Right atrium auricular region (tissue), 2 donors: ENCODE results near the gene VPS26C. TPM values are rescaled to one million over a fixed set of nuclear protein-coding genes. Genes with fewer than 3 reads are reported as not detected.
"Not testable (repeated sequence)": the region's sequence is repeated elsewhere in the genome, so short reads cannot be mapped to it uniquely, and the experiment has no call there.

Experiments used
- DNase-seq: peaks from one replicate; pipeline ENCODE4 v3.0.0-alpha.2; 2019; ENCODE audit warnings: low spot score
- H3K27ac ChIP-seq, 2 donors: fragments of 200-600 bp; sonication (generic); 1 replicate in 1 of 2; 2 replicates in 1 of 2; pipeline ENCODE4 v1.5.1; 2016 to 2019
- H3K27me3 ChIP-seq, 2 donors: fragments of 200-600 bp; sonication (generic); one replicate each; pipeline versions ENCODE4 v1.5.1 to v1.6.0; 2017 to 2019
- H3K36me3 ChIP-seq: fragments of 200-600 bp; sonication (generic); one replicate; pipeline ENCODE4 v1.5.1; 2016
- H3K4me1 ChIP-seq, 2 donors: fragments of 200-600 bp; sonication (generic); one replicate each; pipeline versions ENCODE4 v1.5.1 to v1.6.0; 2017 to 2019
- H3K4me3 ChIP-seq, 2 donors: fragments of 200-600 bp; sonication (generic); 1 replicate in 1 of 2; 2 replicates in 1 of 2; pipeline ENCODE4 v1.5.1; 2017 to 2019; ENCODE audit warnings: mild to moderate bottlenecking in 1 of 2, moderate library complexity in 1 of 2
- H3K9me3 ChIP-seq, 2 donors: fragments of 200-600 bp; sonication (generic); one replicate each; pipeline ENCODE4 v1.5.1; 2019
- total RNA-seq, 2 donors: library from RNA; depleted of rRNA; stranded (reverse); fragments of >200 nt; gene quantifications; one replicate each; pipeline ENCODE4 v1.1.0, GENCODE V29; 2016
- TF ChIP-seq, protein P1 (sequence below), 2 donors: fragments of 200-600 bp; sonication (generic); IDR thresholded peaks; one replicate each; pipeline ENCODE4 v1.5.1; 2019; ENCODE audit warnings: antibody characterized with exemption in 2 of 2

VPS26C gene
- total RNA-seq: 10 to 100 TPM; 45.2 to 53.8 TPM

DNA sequence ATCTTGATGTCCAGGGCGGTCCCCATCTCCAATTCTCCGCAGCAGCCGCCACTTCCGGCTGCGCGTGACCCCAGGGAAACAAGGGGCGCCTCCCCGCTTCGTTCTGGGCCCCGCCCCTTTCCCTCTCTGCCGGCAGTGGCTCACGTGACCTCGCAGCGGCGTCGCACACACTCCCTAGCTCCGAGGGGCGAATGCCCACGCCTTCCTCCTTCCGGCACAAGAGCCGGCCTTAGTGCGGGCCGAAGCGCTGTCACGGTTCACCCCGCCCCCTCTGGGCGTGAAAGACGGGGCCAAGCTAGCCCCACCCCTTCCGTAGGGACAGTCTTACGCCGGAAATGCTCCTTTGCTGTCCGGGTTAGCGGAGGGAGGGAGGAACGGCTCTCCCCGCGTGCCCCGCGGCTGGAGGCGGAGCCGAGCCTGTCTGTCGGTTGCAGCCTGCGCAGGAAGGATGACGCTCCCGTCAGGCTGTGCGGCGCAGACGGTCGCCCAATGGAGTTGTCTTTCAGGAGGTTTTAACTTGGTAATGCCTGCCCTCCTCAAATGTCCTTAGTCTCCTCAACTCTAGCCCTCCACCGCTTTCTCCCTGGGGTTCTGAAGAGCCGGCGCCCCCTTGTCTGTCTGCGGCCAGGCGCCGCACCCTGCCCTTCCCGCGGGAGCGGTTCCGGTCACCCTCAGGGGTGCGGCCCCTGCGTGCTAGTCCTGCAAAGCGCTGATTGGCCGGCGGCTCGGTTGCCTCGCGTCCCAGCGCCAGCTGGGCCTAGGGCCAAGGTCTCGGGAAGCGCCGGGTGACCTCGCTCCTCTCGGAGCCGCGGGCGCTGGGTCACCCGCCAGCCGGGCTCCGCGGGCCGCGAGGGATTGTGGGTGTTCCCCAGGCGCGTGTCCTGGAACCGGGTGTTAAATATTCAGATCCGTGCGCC lies at the start of gene VPS26C:
VPS26C (minus strand) TSS at position 66 of the 917 bp plus-strand sequence; CDS start at position 26, 40 bp downstream.
- Histone ChIP-seq H3K4me3 (peak within 1 kb of the TSS; percentile 79 to 96), H3K27ac (peak within 1 kb of the TSS; percentile 96 to 98), H3K9me3 (no peaks in the 10 kb centered on the region), H3K27me3 (no peaks in the 10 kb centered on the region), H3K4me1 (peaks cover 0 to 31% of the 10 kb centered on the region in 2 donors), H3K36me3 (no peaks in the 10 kb centered on the region)
- peak; percentile 98 for DNase-seq
- TF ChIP-seq, protein P1, sequence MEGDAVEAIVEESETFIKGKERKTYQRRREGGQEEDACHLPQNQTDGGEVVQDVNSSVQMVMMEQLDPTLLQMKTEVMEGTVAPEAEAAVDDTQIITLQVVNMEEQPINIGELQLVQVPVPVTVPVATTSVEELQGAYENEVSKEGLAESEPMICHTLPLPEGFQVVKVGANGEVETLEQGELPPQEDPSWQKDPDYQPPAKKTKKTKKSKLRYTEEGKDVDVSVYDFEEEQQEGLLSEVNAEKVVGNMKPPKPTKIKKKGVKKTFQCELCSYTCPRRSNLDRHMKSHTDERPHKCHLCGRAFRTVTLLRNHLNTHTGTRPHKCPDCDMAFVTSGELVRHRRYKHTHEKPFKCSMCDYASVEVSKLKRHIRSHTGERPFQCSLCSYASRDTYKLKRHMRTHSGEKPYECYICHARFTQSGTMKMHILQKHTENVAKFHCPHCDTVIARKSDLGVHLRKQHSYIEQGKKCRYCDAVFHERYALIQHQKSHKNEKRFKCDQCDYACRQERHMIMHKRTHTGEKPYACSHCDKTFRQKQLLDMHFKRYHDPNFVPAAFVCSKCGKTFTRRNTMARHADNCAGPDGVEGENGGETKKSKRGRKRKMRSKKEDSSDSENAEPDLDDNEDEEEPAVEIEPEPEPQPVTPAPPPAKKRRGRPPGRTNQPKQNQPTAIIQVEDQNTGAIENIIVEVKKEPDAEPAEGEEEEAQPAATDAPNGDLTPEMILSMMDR (IDR thresholded peaks at IDR 0.05): peak in 1 of 2 donors; percentile 12

- H3K27me3 ChIP-seq, H3K36me3 ChIP-seq, DNase-seq, H3K4me1 ChIP-seq, H3K27ac ChIP-seq, H3K4me3 ChIP-seq: not testable (repeated sequence)
- peaks cover 0 to 23% of the 10 kb centered on the region in 2 donors for H3K9me3 ChIP-seq
These were observed 48.9 kb upstream of the VPS26C start for GRCh38 chr21:37316072-37316471.

GRCh38 chr21:37300114-37300751 lies 33.1 kb upstream of the VPS26C start:
- Histone ChIP-seq H3K4me1 (no peaks in the 10 kb centered on the region), H3K27me3 (no peaks in the 10 kb centered on the region), H3K4me3 (no peak overlapping the region), H3K27ac (no peak overlapping the region), H3K36me3 (no peaks in the 10 kb centered on the region), H3K9me3 (no peaks in the 10 kb centered on the region)
- TF ChIP-seq, protein P1 (IDR thresholded peaks at IDR 0.05): no peak
- no peak for DNase-seq

GRCh38 chr21:37297364-37297763 lies 30.2 kb upstream of the VPS26C start:
- Histone ChIP-seq H3K4me3 (no peak overlapping the region), H3K36me3 (no peaks in the 10 kb centered on the region), H3K27me3 (no peaks in the 10 kb centered on the region), H3K9me3 (no peaks in the 10 kb centered on the region), H3K4me1 (peaks cover 0 to 14% of the 10 kb centered on the region in 2 donors), H3K27ac (no peak overlapping the region)
- no peak for DNase-seq
- TF ChIP-seq, protein P1 (IDR thresholded peaks at IDR 0.05): no peak

DNA sequence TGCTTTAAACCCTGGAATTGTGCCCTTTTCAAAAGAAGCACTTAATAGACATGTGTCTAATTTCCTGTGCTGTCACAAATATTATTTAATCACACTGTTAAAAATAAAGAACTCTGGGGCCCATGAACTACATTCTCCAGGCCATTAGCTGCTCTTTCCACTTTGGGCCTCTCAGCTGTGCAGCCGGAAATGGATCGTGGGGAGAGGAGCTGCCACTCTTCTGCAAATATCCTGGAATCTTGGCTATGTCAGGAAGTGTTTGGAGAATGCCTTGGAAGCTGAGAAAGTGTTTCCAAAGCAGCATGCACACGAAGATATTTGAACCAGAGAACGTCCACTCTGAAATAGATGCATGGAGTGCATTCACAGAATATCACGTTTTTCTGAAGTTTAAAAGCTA lies 27.5 kb upstream of the VPS26C start:
- TF ChIP-seq, protein P1 (IDR thresholded peaks at IDR 0.05): no peak
- Histone ChIP-seq H3K27me3 (no peaks in the 10 kb centered on the region), H3K4me1 (peaks cover 0 to 14% of the 10 kb centered on the region in 2 donors), H3K27ac (no peak overlapping the region), H3K4me3 (no peak overlapping the region), H3K36me3 (no peaks in the 10 kb centered on the region), H3K9me3 (no peaks in the 10 kb centered on the region)
- DNase-seq: no peak

DNA sequence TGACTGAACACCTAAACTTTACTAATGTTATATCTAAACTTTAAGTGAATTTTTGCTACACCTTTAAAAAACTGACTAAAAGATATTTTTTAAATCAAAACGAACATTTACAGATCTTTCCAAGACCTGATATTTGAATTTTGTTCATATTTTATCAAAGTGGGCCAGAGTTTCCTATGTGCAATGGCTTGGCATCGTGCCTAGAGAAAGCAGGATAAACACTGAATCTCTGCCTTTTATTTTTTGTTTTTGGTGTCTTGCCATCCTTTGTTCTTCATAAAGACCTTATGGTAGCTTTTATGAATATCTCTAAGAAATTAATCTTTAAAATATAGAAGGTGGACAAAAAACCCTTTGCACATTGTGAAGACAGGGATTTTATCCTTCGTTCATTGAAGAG lies 25.8 kb upstream of the VPS26C start:
- Histone ChIP-seq H3K36me3 (no peaks in the 10 kb centered on the region), H3K27me3 (no peaks in the 10 kb centered on the region), H3K4me3 (no peak overlapping the region), H3K27ac (no peak overlapping the region), H3K4me1 (peaks cover 0 to 14% of the 10 kb centered on the region in 2 donors), H3K9me3 (no peaks in the 10 kb centered on the region)
- no peak for DNase-seq
- TF ChIP-seq, protein P1 (IDR thresholded peaks at IDR 0.05): no peak
